T-helper 1 cell treated with Interleukin-12 subunit alpha and Interleukin-12 subunit beta and Interleukin-4 antibody, amounts not matched to agents 30 μg/mL and 1 μg/mL, for 36 hours (primary cell): ENCODE measurements around the gene GPNMB.
A peak's percentile ranks its signal among the peaks of the same experiment; 100 is the strongest.

Experiments used
- H3K27ac Mint-ChIP-seq: one replicate; pipeline ENCODE4 v1.8.0; 2021; ENCODE audit warnings: mild to moderate bottlenecking, mixed read lengths
- H3K27me3 Mint-ChIP-seq: one replicate; pipeline ENCODE4 v1.8.0; 2021; ENCODE audit warnings: low read depth, mixed read lengths
- H3K36me3 Mint-ChIP-seq: one replicate; pipeline ENCODE4 v1.8.0; 2021; ENCODE audit warnings: low read depth, mixed read lengths
- H3K4me1 Mint-ChIP-seq: one replicate; pipeline ENCODE4 v1.8.0; 2021; ENCODE audit warnings: low read depth, mixed read lengths
- H3K4me3 Mint-ChIP-seq: one replicate; pipeline ENCODE4 v1.8.0; 2021; ENCODE audit warnings: mild to moderate bottlenecking, moderate library complexity, mixed read lengths
- H3K9me3 Mint-ChIP-seq: one replicate; pipeline ENCODE4 v1.8.0; 2021; ENCODE audit warnings: mixed read lengths

GPNMB gene

DNA sequence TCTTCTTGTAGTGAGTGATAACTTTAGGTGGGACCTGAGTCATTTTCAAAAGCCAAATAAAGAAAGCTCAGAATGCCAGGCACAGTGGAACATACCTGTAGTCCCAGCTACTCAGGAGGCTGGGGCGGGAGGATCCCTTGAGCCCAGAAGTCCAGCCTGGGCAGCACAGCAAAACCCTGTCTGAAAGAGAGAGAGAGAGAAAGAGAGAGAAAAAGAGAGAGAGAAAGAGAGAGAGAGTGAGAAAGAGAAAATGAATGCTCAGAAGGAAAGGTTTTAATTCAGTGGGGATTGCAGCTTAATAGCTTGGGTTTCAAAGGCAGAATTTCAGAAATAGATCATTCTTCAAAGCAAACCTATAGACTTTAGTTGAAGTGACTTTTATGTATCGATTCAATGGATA, 25.7 kb downstream of the GPNMB start:
- no peaks in the 10 kb centered on the region for H3K9me3 Mint-ChIP-seq
- no peak overlapping the region for H3K4me3 Mint-ChIP-seq
- H3K27ac Mint-ChIP-seq, result peak overlapping the region; percentile 58
- no peaks in the 10 kb centered on the region for H3K36me3 Mint-ChIP-seq
- H3K27me3 Mint-ChIP-seq, result no peaks in the 10 kb centered on the region
- peaks cover 18% of the 10 kb centered on the region for H3K4me1 Mint-ChIP-seq

DNA sequence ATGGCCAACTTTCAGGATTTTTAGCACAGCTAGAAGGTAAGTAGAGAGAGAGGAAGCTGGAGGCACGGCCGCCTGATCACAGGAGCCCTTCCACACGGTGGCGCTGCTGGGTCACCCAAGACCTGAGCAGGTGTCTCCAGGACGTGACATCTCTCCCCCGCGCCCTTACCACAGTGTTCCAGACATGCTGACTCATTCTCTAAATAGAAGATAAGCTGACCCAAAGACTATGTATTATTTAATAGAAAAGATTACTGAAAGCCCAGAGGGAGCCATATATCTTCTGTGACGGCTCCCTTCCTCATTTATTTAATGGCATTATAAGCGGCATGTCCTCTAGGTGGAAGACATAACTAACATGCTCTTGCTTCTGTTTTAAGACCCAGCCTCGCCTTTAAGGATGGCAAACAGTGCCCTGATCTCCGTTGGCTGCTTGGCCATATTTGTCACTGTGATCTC, 26.6 kb downstream of the GPNMB start:
- Mint-ChIP-seq H3K4me3 (peak overlapping the region; percentile 79), H3K36me3 (no peaks in the 10 kb centered on the region), H3K4me1 (peaks cover 19% of the 10 kb centered on the region), H3K9me3 (no peaks in the 10 kb centered on the region), H3K27ac (peak overlapping the region; percentile 52), H3K27me3 (no peaks in the 10 kb centered on the region)

DNA sequence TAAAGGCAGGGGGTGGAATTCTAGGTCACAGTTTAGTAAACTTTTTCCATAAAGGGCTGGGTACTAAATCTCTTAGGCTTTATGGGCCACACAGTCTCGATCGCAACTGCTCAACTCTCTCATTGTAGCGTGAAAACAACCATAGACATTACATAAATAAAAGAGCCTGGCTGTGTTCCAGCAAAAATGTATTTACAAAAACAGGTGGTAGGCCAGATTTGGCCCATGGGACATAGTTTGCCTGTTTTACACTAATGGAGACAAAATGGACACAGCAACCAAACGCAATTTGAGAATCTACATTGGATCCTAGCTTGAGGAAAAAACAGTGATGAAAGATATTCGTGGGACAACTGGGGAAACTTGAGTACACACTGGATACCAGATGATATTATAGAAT, 29.3 kb downstream of the GPNMB start:
- H3K4me3 Mint-ChIP-seq, result no peak overlapping the region
- H3K9me3 Mint-ChIP-seq, result no peaks in the 10 kb centered on the region
- no peaks in the 10 kb centered on the region for H3K27me3 Mint-ChIP-seq
- H3K27ac Mint-ChIP-seq, result no peak overlapping the region
- no peaks in the 10 kb centered on the region for H3K36me3 Mint-ChIP-seq
- peaks cover 19% of the 10 kb centered on the region for H3K4me1 Mint-ChIP-seq

DNA sequence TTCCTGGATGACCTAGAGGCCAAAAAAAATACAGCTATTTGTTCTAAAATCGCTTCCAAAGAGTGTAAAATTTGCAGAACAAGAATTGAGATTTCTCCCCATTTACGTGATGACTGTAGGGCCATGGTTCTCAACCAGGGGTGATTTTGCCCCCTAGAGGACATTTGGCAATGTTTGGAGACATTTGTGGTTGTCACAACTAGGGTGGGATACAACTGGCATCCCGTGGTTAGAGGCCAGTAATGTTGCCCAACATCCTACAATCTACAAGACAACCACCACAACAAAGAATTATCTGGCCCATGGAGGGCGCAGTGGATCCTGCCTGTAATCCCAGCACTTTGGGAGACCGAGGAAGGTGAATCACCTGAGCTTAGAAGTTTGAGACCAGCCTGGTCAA, 29.8 kb downstream of the GPNMB start:
- H3K4me3 Mint-ChIP-seq, result no peak overlapping the region
- H3K27ac Mint-ChIP-seq, result no peak overlapping the region
- no peaks in the 10 kb centered on the region for H3K36me3 Mint-ChIP-seq
- H3K27me3 Mint-ChIP-seq, result no peaks in the 10 kb centered on the region
- peaks cover 19% of the 10 kb centered on the region for H3K4me1 Mint-ChIP-seq
- H3K9me3 Mint-ChIP-seq, result no peaks in the 10 kb centered on the region

DNA sequence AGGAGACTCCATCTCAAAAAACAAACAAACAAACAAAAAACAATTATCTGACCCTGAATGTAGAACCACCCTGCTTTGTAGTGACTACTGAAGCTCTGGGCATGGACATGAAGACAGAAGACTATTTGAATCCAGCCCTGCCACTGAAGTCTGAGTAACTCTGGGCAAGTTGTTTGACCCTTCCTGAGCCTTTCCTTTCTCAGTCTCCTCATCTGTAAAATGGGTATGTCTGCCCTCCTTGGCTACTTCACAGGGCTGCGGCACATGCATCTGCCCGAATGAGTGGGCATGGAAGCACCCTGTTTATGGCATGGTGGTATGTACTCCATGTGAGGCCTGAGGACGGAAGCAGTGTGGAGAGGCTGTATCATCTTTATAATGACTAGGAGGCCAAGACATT, 30.4 kb downstream of the GPNMB start:
- Mint-ChIP-seq H3K4me3 (no peak overlapping the region), H3K27ac (no peak overlapping the region), H3K4me1 (peaks cover 19% of the 10 kb centered on the region), H3K27me3 (no peaks in the 10 kb centered on the region), H3K9me3 (no peaks in the 10 kb centered on the region), H3K36me3 (no peaks in the 10 kb centered on the region)

DNA sequence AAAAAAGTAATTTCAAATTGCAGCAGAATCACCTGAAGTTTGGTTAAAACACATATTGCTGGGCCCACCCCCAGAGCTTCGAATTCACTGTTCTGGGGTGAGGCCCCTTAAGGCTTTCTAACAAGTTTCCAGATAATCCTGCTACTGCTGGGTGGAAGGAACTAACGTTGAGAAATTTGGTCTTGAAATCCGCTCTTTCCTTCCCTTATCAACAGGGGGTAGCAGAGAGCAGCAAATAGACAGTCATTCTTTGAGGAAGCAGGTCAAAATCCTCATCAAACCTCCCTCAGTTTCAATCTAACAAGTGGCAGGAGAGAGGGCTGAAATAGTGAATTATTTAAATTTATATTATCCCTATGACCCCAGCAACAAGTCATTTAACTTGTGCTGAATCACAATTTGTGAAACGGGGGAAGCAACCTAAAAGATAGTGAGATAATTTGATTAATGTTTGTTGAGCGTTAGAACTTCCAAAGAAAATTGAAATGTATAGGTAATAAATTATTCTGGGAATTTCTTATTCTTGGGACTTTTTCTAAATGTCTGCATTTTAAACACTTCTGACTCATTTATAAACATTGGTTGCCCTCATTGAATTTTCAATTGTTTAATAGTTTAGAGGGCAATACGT, 30.9 kb downstream of the GPNMB start:
- H3K9me3 Mint-ChIP-seq, result no peaks in the 10 kb centered on the region

DNA sequence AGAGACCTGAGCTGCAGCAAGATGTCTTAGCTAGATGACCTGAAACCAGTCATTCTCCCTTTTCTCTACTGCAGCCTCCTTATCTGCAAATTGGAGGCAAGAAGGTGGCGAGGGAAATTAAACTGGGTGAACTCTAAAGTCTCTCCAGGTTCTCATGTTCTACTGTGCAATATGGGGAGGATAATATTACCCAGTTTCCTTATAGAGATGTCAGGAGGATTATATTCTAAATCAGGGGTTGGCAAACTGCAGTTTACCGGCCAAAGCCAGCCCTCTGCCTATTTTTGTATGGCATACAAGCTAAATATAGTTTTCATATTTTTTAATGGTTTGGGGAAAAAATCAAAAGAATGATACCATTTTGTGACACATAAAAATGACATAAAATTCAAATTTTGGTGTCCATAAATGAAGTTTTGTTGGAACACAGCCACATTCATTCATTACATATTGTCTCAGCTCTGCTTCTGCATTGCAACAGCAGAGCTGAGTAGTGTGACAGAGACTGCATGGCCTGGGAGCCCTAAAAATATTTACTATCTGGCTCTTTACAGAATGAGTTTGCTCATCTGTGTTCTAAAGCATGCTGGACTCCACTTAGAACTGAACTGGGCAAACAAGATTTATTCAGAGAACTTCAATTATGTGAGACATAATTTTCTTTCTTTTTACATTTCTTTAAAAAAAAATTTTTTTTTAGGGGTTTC, 33.4 kb downstream of the GPNMB start:
- no peaks in the 10 kb centered on the region for H3K9me3 Mint-ChIP-seq
- H3K36me3 Mint-ChIP-seq, result no peaks in the 10 kb centered on the region
- H3K4me1 Mint-ChIP-seq, result peaks cover 1% of the 10 kb centered on the region
- no peak overlapping the region for H3K27ac Mint-ChIP-seq
- no peaks in the 10 kb centered on the region for H3K27me3 Mint-ChIP-seq
- H3K4me3 Mint-ChIP-seq, result no peak overlapping the region

More for the DNA sequence above, 30.9 kb downstream of the GPNMB start:
- Mint-ChIP-seq H3K27me3 (no peaks in the 10 kb centered on the region), H3K36me3 (no peaks in the 10 kb centered on the region), H3K27ac (no peak overlapping the region), H3K4me1 (peaks cover 17% of the 10 kb centered on the region), H3K4me3 (no peak overlapping the region)

DNA sequence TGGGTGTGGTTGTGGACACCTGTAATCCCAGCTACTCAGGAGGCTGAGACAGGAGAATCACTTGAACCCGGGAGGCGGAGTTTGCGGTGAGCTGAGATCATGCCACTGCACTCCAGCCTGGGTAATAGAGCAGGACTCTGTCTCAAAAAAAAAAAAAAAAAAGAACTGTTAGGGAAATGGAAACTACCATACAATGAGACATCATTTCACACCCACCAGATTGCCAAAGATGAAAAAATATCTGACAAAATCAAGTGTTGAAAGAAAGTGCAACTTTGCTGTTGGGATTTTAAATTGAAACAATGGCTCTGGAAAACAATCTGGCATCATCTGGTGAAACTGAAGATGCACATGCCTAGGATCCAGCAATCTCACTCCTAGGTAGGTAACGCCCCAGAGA, 36.5 kb downstream of the GPNMB start:
- no peaks in the 10 kb centered on the region for H3K36me3 Mint-ChIP-seq
- H3K4me3 Mint-ChIP-seq, result no peak overlapping the region
- H3K27ac Mint-ChIP-seq, result no peak overlapping the region
- peaks cover 7% of the 10 kb centered on the region for H3K4me1 Mint-ChIP-seq
- H3K27me3 Mint-ChIP-seq, result no peaks in the 10 kb centered on the region
- no peaks in the 10 kb centered on the region for H3K9me3 Mint-ChIP-seq

DNA sequence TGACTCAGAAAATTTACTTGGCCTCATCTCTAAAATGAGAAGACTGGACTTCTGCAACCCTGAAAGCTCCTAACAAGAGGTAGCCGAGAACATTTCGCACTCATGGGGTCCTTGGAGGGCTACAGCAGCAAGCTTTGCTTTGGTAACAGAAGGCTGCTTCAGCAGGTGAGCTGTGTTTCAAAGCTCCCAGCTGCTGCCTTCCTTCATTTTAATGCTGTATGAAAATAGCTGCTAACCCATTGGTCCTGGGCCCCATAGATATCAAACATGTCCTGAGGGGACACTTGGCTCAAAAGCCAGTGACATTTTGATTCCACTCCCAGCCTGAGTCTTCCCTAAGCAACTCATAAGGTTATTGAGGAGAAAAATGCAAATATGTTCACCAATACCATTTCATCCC, 38.3 kb downstream of the GPNMB start:
- no peaks in the 10 kb centered on the region for H3K27me3 Mint-ChIP-seq
- H3K27ac Mint-ChIP-seq, result no peak overlapping the region
- no peaks in the 10 kb centered on the region for H3K36me3 Mint-ChIP-seq
- no peaks in the 10 kb centered on the region for H3K9me3 Mint-ChIP-seq
- peaks cover 8% of the 10 kb centered on the region for H3K4me1 Mint-ChIP-seq
- no peak overlapping the region for H3K4me3 Mint-ChIP-seq

DNA sequence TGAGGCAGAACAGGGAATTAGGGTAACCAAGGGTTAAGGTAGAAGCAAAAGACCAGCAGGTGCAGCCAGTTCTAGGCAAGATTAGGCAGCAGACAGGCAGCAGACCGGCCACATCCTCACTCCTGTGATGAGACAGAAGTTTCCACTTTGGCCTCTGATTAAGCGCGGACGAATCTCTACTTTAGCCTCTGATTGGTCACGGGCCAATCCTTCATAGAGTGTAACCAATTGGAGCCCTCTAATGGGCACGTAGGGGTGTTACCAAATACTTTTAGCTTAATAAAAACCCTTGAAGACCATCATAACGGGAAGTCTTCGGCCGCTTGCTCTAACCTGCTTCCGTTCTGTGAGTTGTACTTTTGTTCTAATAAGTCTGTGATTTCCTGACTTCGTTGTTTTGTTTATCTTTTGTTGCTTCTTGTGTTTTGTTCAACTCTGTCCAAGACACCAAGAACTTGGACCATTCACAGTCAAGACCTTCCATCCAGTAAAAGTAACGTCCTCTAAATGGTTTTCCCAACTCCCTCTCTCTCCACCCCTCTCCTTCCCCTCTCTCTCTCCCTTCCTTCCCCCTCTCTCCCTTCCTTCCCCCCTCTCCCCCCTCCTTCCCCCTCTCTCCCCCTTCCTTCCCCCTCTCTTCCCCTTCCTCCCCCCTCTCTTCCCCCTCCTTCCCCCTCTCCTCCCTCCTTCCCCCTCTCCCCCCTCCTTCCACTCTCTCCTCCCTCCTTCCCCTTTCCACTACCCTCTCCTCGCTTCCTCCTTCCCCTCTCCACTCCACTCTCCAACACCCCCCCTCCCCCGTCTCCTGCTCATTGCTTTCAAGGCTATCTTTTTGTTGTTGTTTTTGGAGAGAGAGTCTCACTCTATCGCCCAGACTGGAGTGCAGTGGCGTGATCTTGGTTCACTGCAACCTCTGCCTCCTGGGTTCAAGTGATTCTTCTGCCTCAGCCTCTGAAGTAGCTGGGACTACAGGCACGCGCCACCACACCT, 39.4 kb downstream of the GPNMB start:
- Mint-ChIP-seq H3K27ac (no peak overlapping the region), H3K4me3 (no peak overlapping the region), H3K36me3 (no peaks in the 10 kb centered on the region), H3K27me3 (no peaks in the 10 kb centered on the region), H3K4me1 (peaks cover 8% of the 10 kb centered on the region), H3K9me3 (no peaks in the 10 kb centered on the region)

DNA sequence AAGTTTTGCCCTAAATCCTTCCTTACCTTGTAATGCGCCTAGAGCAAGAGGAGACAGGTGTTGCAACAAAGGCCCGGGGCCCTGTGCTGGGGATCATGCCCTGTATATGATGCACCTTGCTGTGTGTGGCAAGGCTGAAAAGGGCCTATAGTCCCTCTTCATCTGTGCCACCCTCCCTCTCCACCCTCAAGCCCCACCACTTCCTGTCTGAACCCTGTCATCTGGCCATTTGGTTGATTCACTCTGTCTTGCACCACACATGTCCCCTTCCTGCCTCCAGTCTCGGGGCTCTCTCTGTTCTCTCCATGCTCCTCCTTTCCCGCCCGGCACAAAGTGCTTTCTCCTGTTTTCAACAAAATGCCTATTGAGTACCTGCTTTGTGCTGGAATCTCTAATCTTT, 41.0 kb downstream of the GPNMB start:
- H3K4me1 Mint-ChIP-seq, result peaks cover 8% of the 10 kb centered on the region
- no peak overlapping the region for H3K4me3 Mint-ChIP-seq
- no peaks in the 10 kb centered on the region for H3K27me3 Mint-ChIP-seq
- no peak overlapping the region for H3K27ac Mint-ChIP-seq
- no peaks in the 10 kb centered on the region for H3K9me3 Mint-ChIP-seq
- no peaks in the 10 kb centered on the region for H3K36me3 Mint-ChIP-seq

DNA sequence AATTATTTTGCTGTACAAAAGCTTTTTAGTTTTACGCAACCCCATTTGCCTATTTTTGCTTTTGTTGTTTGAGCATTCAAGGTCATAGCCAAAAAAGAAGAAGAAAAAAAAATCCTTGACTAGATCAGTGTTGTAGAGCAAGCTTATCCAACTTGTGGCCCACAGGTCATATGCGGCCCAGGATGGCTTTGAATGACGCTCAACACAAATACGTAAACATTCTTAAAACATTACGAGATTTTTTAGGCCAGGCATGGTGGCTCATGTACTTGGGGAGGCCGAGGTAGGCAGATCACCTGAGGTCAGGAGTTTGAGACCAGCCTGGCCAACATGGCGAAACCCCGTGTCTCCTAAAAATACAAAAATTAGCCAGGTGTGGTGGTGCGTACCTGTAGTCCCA, 44.4 kb downstream of the GPNMB start:
- Mint-ChIP-seq H3K27me3 (peaks cover under 1% of the 10 kb centered on the region), H3K4me3 (no peak overlapping the region), H3K36me3 (no peaks in the 10 kb centered on the region), H3K9me3 (no peaks in the 10 kb centered on the region), H3K27ac (no peak overlapping the region), H3K4me1 (peaks cover 8% of the 10 kb centered on the region)

DNA sequence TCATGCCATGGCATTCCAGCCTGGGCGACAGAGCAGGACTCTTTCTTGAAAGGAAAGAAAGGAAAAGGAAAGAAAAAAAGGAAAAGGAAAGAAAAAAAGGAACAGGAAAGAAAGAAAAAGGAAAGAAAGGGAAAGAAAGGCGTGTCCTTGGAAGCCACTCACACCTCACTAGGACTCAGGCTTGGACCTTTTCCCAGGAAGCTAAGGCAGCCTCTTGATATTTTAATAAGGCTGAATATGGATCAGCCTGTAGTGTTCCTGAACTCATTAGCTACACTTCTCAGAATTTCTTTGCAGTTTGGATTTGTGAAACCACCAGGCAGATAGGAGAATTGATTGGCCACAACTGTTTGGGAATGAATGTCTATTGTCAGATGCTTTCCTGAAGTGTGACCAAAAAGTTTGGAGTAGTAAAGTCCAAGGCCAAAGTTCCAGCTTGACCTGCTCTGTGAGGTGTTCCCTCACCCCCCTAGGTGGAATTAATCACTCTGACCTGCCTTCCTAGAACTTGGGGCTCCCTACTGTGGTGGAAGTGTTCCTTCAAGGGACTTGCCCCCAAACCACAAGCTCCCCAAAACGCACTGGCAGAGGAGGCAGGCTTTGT, 45.5 kb downstream of the GPNMB start:
- H3K9me3 Mint-ChIP-seq, result no peaks in the 10 kb centered on the region
- no peak overlapping the region for H3K4me3 Mint-ChIP-seq
- no peaks in the 10 kb centered on the region for H3K36me3 Mint-ChIP-seq
- H3K27ac Mint-ChIP-seq, result no peak overlapping the region
- peaks cover 10% of the 10 kb centered on the region for H3K4me1 Mint-ChIP-seq
- peaks cover 4% of the 10 kb centered on the region for H3K27me3 Mint-ChIP-seq

DNA sequence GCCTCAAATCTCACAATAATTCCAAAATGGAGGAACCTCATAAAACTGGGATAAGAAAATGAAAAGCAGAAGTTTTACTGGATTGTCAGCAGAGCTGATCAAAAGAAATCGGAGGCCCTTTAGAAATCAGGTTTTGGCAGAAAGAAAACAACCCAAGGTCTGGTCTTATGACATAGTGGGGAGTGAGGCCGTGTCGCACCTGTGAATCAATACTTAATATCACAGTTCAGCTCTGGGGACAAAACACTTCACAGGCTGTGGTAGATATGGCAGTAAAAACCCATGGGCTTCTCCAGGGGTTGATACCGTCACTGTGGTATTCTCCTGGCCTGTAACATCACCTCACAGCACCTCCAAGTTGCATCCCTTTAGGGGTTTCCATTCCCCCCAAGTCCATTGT, 46.0 kb downstream of the GPNMB start:
- Mint-ChIP-seq H3K4me3 (no peak overlapping the region), H3K36me3 (no peaks in the 10 kb centered on the region), H3K27ac (no peak overlapping the region), H3K9me3 (peaks cover under 1% of the 10 kb centered on the region), H3K4me1 (peaks cover 7% of the 10 kb centered on the region), H3K27me3 (peaks cover 4% of the 10 kb centered on the region)
